ENCODE results near the gene TANGO2.

GRCh38 chr22:20056696-20057386, 35.9 kb downstream of the TANGO2 start:
- TF ChIP-seq CTCF (IDR thresholded peaks at IDR 0.05) (no peak), POLR2A (IDR thresholded peaks at IDR 0.05) (no peak)
